HG03558 (cell line): ENCODE results near the gene MICU1.
"Not testable (repeated sequence)": the region's sequence is repeated elsewhere in the genome, so short reads cannot be mapped to it uniquely, and the experiment has no call there.

Experiments used
- ATAC-seq: cut with Tn5 transposase; IDR thresholded peaks from one replicate; pipeline ENCODE4 v1.9.1; 2021; ENCODE audit warnings: moderate number of reproducible peaks; ENCODE audit not compliant: unreplicated experiment; ENCODE audit errors: extremely low read depth

MICU1 gene

DNA sequence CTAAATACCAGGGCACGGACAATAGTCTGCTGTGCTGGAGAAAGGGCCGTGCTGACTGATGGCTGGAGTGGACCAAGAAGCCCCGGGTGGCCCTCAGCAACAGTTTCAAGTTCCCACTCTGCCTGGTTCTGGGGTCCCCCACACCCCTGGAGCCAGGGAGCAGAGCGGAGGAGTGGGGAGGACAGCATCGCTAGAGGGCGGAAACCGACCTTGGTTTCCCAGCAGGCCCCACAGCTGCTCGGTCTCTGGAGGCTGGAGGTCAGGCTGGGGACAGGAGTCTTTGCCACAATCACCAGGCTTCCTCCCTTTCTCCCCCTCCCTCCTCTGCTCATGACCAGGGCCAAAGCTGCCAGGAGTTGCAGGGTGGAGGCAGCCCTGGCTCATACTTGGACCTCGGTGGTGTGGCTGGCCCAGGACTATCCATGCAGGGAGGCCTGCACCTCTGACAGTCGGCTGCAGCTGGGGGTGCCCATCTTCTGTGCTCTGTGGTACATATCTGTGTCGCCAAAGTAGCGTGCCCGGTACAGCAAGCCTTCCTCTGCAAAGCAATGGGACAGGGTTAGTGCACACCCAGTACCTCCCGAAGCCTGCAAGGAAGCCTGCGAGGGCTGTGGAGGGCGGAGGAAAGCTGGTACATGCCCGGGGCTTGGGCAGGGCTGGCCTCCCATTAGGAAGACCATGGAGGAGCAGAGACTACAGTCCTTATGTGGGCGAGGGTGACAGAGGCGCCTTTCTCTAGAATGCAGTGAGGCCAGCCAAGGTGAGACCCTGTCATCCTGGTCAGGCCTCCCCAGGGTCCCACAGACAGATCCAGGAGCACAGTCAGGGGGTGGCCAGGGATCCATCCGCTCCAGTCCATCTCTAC lies 290.3 kb downstream of the MICU1 start:
- ATAC-seq, result peak; percentile 15

- peak; percentile 66 for ATAC-seq
Observed at GRCh38 chr10:72334825-72335393, 291.0 kb downstream of the MICU1 start.

GRCh38 chr10:72334196-72334824 lies 291.6 kb downstream of the MICU1 start:
- ATAC-seq, result no peak

GRCh38 chr10:72333112-72334015 lies 292.5 kb downstream of the MICU1 start:
- ATAC-seq, result no peak

DNA sequence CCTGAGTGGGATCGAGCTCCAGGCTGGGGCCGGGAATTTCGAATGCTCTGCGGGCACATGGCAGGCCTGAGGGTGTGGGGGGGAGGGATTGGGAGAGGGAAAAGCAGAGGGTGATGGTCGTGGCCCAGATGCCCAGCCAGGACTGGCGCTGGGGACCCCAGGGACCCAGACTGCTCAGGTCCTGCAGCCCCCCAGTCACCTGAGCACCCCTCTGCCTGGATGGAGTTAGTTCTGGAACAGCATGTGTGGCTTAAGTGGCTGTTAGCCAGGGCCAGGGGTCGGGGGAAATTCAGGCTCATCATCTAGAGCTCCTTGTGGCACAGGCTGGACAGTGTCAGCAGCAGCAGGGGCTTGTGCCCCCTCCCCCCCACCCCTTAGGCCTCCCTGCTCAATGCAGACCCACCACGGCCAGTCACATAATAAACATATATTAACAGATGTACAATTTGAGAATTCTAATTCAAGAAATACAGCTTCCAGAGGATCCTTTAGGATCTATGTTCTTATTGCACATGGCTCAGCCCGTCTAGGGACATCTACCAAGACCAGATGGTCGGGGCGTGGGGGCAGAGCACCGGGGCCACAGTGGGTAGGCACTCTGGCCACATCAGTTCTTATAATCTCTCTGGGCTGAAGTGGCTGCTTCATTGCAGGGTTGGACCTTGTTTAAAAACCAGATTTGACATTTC lies 293.3 kb downstream of the MICU1 start:
- no peak for ATAC-seq

- no peak for ATAC-seq
Observed at GRCh38 chr10:72331575-72332422, 294.1 kb downstream of the MICU1 start.

- ATAC-seq, result no peak
Observed at GRCh38 chr10:72330069-72330426, 295.8 kb downstream of the MICU1 start.

GRCh38 chr10:72329290-72330068 lies 296.4 kb downstream of the MICU1 start:
- ATAC-seq, result no peak

DNA sequence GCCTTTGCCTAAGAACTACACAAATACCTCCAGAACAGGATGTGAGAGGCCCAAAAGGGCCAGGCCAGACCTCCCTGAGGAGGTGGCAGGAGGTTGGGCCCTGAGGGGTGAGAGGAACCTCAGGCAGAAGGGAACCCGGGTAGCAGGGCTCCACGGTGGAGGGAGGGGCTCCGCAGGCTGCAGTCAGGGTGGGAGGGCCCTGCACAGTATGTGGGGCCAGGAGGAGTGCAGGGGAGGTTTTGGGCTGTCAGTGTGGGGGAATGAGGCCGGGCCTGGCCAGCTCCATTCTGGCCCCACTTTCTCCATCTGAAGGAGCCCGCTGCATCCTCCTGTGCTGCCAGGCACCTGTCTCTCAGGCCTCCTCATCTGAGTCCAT lies 297.1 kb downstream of the MICU1 start:
- no peak for ATAC-seq

DNA sequence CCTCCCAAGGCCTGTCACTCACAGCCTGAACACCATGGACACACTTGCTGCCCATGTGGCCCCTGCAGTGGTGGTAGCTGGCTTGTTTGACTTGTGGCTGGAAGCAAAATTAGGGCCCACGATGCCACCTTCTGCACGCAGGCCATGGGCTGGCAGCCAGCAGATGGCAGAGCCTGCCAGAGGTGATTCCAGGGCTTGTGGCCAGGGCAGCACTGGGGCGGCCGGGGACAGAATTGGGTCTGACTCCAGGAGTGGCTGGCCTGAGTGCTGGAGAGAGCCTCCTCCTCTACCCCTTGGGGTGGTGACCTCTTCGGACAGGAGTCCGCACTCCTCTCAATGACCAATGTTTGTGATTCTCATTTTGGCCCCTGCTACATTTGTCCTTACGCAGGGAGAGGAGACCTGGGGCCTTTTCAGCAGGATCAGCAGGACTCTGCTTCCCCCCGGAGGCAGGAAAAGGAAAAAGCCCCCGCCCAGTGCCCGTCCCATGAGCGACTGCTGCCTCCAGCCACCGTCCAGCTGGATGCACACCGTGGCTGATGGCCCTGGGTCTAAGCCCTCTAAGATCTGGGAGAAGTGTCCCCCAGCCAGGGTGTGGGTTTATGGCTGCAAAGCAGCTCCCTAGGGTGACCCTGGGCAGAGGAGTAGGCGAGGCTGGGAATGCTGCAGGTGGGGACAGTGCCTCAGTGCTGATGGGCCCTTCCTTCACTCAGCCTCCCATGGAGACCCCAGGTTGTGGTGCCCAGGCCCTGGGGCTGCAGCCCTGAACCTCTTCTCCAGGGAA lies 297.6 kb downstream of the MICU1 start:
- ATAC-seq, result no peak

DNA sequence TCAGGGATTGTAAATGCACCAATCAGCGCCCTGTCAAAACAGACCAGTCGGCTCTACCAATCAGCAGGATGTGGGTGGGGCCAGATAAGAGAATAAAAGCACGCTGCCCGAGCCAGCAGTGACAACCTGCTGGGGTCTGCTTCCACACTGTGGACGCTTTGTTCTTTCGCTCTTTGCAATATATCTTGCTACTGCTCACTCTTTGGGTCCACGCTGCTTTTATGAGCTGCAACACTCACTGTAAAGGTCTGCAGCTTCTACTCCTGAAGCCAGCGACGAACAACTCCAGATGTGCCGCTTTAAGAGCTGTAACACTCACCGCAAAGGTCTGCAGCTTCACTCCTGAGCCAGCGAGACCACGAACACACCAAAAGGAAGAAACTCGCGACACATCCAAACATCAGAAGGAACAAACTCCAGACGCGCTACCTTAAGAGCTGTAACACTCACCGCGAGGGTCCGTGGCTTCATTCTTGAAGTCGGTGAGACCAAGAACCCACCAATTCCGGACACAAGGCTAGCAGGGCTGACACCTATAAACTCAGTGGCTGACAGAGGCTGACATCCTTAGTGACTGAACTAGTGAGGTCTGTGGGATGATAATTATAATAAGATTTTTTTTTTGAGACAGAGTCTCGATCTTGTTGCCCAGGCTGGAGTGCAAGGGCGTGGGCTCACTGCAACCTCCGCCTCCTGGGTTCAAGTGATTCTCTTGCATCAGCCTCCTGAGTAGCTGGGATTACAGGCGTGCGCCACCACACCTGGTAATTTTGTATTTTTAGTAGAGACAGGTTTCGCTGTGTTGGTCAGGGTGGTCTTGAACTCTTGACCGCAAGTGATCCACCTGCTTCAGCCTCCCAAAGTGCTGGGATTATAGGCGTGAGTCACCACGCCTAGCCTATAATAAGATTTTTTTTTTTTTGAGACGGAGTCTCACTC lies 298.9 kb downstream of the MICU1 start:
- ATAC-seq, result not testable (repeated sequence)

DNA sequence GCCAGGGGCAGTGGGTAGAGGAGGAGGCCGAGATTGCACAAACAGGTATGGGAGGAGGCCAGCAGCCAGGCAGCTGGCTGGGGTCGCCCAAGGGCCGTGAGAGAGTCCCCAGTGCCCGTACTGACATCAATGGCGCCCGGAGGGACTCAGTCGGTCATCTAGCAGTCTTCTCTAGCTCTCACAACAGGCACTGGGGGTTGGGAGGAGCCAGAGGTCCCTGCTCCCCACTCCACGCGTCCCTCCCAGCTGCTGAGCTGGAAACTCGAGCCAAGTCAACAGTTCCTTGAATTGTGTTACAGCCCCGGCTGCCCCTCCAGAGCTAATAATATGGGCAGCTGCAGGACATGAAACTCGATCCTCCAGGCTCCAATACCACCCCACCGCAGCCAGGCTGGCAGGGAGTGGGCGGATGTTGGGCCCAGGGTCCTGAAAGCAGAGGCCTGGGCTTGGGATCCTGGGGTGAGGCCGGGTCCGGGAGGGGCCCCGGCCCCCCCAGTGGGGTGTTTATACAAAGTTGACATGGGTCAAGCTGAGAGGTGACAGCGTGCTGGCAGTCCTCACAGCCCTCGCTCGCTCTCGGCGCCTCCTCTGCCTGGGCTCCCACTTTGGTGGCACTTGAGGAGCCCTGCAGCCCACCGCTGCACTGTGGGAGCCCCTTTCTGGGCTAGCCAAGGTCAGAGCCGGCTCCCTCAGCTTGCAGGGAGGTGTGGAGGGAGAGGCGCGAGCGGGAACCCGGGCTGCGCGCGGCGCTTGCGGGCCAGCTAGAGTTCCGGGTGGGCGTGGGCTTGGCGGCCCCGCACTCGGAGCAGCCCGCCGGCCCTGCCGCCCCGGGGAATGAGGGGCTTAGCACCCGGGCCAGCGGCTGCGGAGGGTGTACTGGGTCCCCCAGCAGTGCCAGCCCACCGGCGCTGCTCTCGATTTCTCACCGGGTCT lies 300.4 kb downstream of the MICU1 start:
- ATAC-seq, result not testable (repeated sequence)

DNA sequence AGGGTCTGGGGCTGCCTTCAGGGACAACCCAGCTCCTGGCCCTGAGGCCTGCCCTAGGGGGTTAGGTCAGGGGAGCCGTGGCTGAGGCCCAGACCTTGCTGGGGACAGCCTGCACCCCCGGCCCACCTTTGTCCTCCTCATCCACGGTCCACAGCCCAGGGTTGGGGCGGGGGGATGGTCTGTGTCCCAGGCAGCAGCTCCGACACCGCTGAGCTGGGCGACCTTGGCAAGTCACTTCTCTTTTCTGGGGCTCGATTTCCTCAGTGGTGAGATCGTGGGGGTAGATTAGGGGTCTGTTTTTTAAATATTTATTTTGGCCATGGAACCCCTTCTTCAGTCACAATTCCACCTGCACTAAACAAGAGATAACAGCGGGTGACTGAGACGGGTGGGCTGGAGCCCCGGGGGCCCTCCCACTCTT lies 302.1 kb downstream of the MICU1 start:
- ATAC-seq, result no peak

- ATAC-seq, result no peak
Observed at GRCh38 chr10:72323108-72323749, 302.6 kb downstream of the MICU1 start.
